Loucy (cell line): ENCODE results near the gene DLL1.

ENCODE experiments used
- CTCF ChIP-seq: fragments of 200-600 bp; sonication (generic); conservative IDR thresholded peaks from 2 replicates; pipeline ENCODE4 v1.5.1; 2014; ENCODE audit warnings: mild to moderate bottlenecking, antibody characterized with exemption, low read length
- EZH2phosphoT487 ChIP-seq: fragments of 200-600 bp; IDR thresholded peaks from 2 replicates; pipeline ENCODE4 v1.6.1; 2018; ENCODE audit warnings: antibody characterized with exemption, mild to moderate bottlenecking, moderate library complexity, borderline replicate concordance

GRCh38 chr6:170281331-170282292 is 9.3 kb downstream of the DLL1 start:
- TF ChIP-seq CTCF = no peak
- no peak for TF ChIP-seq EZH2phosphoT487
